ENCODE data around the gene UCN.
"Not testable (repeated sequence)": the region's sequence is repeated elsewhere in the genome, so short reads cannot be mapped to it uniquely, and the experiment has no call there.

Gene UCN

DNA sequence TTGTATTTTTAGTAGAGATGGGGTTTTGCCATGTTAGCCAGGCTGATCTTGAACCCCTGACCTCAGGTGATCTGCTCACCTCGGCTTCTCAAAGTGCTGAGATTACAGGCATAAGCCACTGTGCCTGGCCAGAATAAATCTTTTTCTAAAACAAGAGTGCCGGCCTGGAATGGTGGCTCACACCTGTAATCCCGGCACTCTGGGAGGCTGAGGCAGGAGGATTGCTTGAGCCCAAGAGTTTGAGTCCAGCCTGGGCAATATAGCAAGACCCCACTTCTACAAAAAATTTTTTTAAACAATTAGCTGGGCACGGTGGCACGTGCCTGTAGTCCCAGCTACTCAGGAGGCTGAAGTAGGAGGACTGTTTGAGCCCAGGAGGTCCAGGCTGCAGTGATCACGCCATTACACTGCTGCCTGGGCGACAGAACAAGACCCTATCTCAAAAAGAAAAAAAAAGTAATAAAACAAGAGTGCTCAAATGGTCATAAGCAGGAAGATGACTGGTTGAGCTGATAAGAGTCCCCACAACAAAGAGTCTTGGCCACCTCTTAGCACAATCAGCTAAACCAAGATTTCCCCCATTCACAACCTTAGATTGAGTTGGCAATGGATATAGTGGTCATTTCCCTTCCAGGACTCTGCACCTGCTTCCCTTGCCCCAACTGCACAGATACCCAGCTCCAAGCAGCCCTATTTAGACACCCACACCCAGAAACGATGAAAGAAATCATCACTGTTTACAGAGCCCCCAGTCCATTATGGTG, 5.8 kb upstream of the UCN start:
- no peak for DNase-seq

- no peak for DNase-seq
These were observed 3.9 kb upstream of the UCN start for GRCh38 chr2:27312152-27312551.

- no peak for DNase-seq
These were observed 1.4 kb upstream of the UCN start for GRCh38 chr2:27309651-27310050.

GRCh38 chr2:27307545-27308358, 493 bp downstream of the UCN start:
- DNase-seq, result no peak

- no peak for DNase-seq
These were observed 1.0 kb downstream of the UCN start for GRCh38 chr2:27307287-27307544.

GRCh38 chr2:27306573-27307286, 1.5 kb downstream of the UCN start:
- peak; percentile 26 to 33 for DNase-seq

- DNase-seq, result no peak
These were observed 2.1 kb downstream of the UCN start for GRCh38 chr2:27306136-27306535.

GRCh38 chr2:27305516-27305915, 2.7 kb downstream of the UCN start:
- DNase-seq, result no peak

- DNase-seq, result no peak
These were observed 3.6 kb downstream of the UCN start for GRCh38 chr2:27304488-27305240.

DNA sequence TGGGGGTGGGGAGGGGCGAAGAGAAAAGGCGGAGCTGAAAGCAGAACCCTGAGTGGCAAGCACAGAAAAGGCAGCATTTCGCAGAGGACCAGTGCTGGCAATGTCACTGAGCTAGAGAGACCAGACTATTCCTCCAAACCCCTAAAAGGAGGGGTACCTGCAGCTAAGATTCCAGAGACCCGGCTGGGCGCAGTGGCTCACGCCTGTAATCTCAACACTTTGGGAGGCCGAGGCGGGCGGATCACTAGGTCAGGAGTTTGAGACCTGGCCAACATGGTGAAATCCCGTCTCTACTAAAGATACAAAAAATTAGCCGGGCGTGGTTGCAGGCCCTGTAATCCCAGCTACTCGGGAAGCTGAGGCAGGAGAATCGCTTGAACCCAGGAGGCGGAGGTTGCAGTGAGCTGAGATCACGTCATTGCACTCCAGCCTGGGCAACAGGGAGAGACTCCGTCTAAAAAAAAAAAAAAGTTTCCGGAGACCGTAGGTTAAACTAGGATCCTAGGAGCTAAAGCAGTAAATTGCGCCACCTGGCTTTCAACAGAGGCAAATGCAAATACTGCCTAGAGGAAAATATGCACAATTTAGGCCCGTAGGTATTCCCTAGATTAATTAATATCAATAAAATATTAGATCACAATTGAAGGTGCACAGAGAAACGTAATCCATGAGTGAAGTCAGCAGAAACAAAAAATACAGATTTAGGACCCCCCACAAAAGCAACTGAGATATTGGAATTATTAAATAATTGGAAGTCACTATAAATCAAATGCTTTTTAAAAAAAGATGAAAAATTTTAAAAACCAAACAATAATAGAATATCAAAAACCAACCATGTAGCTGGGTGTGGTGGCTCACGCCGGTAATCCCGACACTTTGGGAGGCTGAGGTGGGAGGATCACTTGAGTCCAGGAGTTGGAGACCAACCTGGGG, 4.9 kb downstream of the UCN start:
- peak in 1 of 2 experiments; percentile 12 for DNase-seq

DNA sequence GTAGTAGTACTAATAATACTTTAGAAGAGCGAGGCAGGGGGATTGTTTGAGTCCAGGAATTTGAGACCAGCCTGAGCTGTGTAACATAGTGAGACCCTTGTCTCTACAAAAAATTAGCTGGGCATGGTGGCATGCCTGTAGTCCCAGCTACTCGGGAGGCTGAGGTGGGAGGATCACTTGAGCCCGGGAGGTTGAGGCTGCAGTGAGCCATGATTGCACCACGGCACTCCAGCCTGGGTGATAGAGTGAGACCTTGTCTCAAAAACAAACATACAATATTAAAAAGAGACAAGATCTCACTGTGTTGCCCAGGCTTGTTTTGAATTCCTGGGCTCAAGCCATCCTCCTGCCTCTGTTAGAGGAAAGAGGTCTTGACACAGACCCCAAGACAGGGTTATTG, 7.6 kb downstream of the UCN start:
- DNase-seq, result not testable (repeated sequence)

GRCh38 chr2:27298391-27299080, 9.7 kb downstream of the UCN start:
- no peak for DNase-seq

GRCh38 chr2:27297195-27297594, 11.1 kb downstream of the UCN start:
- DNase-seq, result no peak

DNA sequence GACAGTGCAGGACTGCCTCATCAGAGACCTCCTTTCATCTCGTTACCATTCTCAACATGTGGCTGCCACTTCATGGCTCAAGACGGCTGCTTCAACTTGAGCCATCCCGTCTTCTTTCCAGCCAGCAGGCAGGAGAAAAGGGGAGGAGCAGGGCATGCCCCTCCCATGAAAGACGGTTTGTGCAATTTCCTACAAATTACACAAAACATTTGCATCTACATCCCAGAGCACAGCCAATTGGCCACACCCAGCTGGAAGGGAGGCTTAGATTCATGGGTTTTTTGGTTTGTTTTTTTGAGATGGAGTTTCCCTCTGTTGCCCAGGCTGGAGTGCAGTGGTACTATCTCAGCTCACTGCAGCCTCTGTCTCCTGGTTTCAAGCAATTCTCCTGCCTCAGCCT, 11.8 kb downstream of the UCN start:
- DNase-seq, result no peak

DNA sequence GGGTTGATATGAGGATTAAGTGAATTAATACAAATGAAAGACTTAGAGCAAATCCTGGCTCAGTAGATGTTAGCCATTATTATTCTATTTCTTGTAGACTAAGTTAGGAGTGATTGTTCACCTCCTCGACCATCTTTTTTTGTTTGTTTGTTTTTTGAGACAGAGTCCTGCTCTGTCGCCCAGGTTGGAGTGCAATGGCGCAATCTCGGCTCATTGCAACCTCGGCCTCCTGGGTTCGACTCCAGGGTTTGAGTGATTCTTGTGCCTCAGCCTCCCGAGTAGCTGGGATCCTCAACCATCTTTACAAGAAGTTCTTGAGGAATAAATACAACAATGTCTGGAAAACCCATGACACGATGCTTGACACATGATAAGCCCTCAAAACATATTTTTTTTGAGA, 13.3 kb downstream of the UCN start:
- DNase-seq, result no peak

- no peak for DNase-seq
These were observed 16.4 kb downstream of the UCN start for GRCh38 chr2:27291865-27292264.

DNA sequence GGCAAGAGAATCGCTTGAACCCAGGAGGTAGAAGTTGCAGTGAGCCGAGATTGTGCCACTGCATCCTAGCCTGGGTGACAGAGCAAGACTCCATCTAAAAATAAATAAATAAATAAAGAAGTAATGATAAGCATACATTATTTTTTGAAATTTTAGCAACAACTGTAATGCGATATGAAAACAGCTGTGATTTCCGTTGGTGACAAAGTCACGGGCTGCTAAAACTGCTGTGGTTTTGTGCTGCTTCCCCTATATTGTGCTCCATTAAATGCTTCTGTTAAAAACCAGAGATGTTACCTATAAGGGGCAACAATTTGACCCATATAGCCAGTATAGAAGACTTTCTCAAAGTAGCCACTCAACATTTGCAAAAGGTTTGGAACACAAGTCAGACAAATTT, 17.7 kb downstream of the UCN start:
- no peak for DNase-seq

GRCh38 chr2:27288610-27289009, 19.6 kb downstream of the UCN start:
- DNase-seq, result no peak

DNA sequence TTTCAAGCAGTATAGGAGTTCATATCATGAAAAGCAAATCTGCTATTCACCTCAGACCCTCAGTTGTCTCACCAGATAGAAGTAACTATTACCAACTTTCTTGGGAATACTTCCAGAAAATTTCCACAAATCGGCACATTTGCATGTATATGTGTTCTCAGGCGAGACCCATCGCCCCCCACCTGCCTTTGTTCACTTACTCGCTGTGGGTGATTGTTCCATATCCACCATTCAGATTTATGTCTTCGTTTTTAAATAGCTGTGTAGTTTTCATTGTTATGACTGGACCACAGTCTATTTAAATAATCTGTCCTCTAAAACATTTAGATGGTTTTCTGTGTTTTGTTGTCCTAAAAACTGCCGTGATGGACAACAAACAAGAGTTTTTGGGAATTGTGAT, 22.8 kb downstream of the UCN start:
- no peak for DNase-seq

DNA sequence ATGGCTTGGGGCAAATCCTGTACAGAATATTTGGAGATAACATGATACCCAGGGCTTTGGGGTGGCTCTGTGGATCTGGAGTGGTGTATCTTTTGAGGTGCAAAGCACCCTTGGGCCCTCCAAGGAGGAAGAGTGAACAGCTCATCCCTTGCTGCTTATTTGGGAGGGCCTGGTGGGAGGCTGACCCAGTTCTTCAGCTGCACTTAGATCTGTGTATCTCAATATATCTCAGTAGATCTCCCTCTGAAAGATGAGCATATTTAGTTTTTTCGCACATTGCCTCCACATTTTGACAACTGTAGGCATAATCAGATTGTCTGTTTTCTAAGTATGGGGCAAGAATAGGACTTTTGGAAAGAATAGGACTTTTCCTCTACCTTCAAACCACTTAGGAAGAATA, 23.2 kb downstream of the UCN start:
- DNase-seq, result no peak

GRCh38 chr2:27282892-27283291, 25.4 kb downstream of the UCN start:
- no peak for DNase-seq
